ENCODE data around the gene LGR4. TPM values are rescaled to one million over a fixed set of nuclear protein-coding genes. Genes with fewer than 3 reads are reported as not detected.
A peak's percentile ranks its signal among the peaks of the same experiment; 100 is the strongest.

Gene LGR4
- total RNA-seq, 4 donors from 2014 or later = 5.5 to 37.6 (median 11.8) TPM

DNA sequence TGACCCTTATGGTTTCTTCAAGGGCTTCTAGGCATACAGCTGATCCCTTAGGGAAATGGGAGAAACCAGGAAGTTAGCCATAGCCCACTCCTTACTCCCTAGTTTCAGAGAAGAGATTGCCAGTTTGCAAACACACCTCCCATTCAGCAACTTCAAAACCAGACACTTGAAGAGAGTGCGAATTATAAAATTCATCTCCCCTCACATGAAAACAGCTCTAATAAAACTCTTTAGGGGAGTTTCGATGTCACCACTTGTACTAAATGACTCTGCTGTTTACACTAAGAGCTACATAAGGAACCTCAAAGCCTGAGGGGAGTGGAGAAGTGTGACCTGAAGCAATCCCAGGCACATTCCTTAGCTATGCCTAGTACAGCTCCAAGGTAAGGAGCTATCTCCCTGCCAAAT, 8.3 kb downstream of the LGR4 start:
- ATAC-seq = no peak
- intact Hi-C loops (cut with DNase I; ENCODE audit: low total_unique reads) = no loop called here
- H3K36me3 ChIP-seq = no peaks in the 10 kb centered on the region
- in situ Hi-C loops (cut with MboI; ENCODE audit: low sequenced_read_pairs in 4 of 4) = no loop called here
- peak overlapping the region in 1 of 4 donors; percentile 24 for H3K27ac ChIP-seq
- H3K27me3 ChIP-seq = no peaks in the 10 kb centered on the region
- no peaks in the 10 kb centered on the region for H3K9me3 ChIP-seq
- H3K4me3 ChIP-seq = no peak overlapping the region
- peaks cover 21 to 31% of the 10 kb centered on the region in 2 donors for H3K4me1 ChIP-seq
- no peak for DNase-seq
- no peak for TF ChIP-seq POLR2A (IDR thresholded peaks at IDR 0.05)
- TF ChIP-seq, protein P1, sequence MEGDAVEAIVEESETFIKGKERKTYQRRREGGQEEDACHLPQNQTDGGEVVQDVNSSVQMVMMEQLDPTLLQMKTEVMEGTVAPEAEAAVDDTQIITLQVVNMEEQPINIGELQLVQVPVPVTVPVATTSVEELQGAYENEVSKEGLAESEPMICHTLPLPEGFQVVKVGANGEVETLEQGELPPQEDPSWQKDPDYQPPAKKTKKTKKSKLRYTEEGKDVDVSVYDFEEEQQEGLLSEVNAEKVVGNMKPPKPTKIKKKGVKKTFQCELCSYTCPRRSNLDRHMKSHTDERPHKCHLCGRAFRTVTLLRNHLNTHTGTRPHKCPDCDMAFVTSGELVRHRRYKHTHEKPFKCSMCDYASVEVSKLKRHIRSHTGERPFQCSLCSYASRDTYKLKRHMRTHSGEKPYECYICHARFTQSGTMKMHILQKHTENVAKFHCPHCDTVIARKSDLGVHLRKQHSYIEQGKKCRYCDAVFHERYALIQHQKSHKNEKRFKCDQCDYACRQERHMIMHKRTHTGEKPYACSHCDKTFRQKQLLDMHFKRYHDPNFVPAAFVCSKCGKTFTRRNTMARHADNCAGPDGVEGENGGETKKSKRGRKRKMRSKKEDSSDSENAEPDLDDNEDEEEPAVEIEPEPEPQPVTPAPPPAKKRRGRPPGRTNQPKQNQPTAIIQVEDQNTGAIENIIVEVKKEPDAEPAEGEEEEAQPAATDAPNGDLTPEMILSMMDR (IDR thresholded peaks at IDR 0.05 in 4 of 5, conservative IDR thresholded peaks at IDR 0.05 in 1 of 5) = no peak

DNA sequence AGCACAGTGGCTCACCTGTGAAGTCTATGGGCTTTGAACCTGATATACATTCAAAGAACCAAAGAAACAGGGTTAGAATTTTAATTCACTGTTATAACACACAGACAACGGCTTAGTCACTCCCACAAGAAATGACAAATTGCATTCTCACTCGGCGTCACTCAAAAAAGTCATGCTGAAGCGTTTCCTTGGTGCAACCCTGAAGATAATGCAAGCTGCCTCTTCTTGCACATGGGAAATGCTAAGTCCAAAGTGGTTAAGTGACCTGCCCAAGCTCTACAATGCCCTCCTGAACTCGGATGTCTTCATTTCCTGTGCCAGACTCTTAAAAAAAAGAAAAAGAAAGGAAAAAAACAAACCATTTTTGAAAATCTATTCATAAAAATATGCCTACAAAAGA, 10.0 kb downstream of the LGR4 start:
- no peaks in the 10 kb centered on the region for H3K27me3 ChIP-seq
- in situ Hi-C loops (cut with MboI; ENCODE audit: low sequenced_read_pairs in 4 of 4) = no loop called here
- peaks cover 17 to 22% of the 10 kb centered on the region in 2 donors for H3K4me1 ChIP-seq

DNA sequence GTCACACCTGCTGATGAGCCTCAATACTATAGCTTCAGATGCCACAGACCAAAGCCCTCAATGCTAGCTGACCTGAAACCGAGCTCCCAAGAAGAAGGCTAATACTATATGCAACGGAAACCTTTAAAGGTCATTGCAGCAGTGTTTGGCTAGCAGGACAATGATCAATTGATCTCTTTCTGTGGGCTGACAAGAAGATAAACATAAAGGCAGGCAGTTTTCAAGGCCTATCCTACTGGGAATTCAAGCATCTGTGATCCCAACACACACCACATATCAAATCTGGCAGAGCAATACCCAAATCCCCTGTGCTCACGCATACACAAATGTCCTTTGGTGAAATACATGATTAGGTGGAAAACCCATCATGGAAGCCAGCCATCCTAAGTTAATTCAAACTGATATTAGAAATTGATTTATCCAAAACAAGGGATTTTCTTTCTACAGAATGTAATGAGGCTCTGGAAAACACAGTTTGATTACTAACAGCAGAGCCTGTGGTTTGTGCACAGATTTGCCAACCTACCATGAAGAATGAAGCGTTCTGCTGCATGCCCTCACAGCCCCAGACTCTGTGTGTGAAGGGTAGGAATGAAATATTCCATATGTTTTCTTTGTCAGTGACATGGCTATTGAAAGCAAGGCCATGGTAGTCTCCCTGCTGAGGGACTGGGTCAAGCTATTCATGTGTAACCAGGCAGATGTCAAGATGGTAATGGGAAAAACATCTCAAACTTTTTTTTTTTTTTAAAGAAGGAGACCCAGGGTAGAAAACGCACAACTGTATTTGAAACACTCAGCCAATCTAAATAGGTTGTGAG, 12.2 kb downstream of the LGR4 start:
- TF ChIP-seq, protein P1 (IDR thresholded peaks at IDR 0.05 in 4 of 5, conservative IDR thresholded peaks at IDR 0.05 in 1 of 5) = no peak
- no peak for TF ChIP-seq POLR2A (IDR thresholded peaks at IDR 0.05)
- H3K36me3 ChIP-seq = no peaks in the 10 kb centered on the region
- H3K4me1 ChIP-seq = peaks cover 10 to 13% of the 10 kb centered on the region in 2 donors
- ATAC-seq (no peak), DNase-seq (no peak)
- H3K4me3 ChIP-seq = no peak overlapping the region
- H3K9me3 ChIP-seq = no peaks in the 10 kb centered on the region
- intact Hi-C loops (cut with DNase I; ENCODE audit: low total_unique reads) = no loop called here
- no peak overlapping the region for H3K27ac ChIP-seq
- no peaks in the 10 kb centered on the region for H3K27me3 ChIP-seq
- in situ Hi-C loops (cut with MboI; ENCODE audit: low sequenced_read_pairs in 4 of 4) = no loop called here

More for the DNA sequence above, 10.0 kb downstream of the LGR4 start:
- TF ChIP-seq, protein P1 (IDR thresholded peaks at IDR 0.05 in 4 of 5, conservative IDR thresholded peaks at IDR 0.05 in 1 of 5) = no peak
- no peak for TF ChIP-seq POLR2A (IDR thresholded peaks at IDR 0.05)
- Histone ChIP-seq H3K4me3 (no peak overlapping the region), H3K27ac (no peak overlapping the region), H3K36me3 (no peaks in the 10 kb centered on the region), H3K9me3 (no peaks in the 10 kb centered on the region)
- ATAC-seq = no peak
- DNase-seq = no peak
- intact Hi-C loops (cut with DNase I; ENCODE audit: low total_unique reads) = no loop called here

DNA sequence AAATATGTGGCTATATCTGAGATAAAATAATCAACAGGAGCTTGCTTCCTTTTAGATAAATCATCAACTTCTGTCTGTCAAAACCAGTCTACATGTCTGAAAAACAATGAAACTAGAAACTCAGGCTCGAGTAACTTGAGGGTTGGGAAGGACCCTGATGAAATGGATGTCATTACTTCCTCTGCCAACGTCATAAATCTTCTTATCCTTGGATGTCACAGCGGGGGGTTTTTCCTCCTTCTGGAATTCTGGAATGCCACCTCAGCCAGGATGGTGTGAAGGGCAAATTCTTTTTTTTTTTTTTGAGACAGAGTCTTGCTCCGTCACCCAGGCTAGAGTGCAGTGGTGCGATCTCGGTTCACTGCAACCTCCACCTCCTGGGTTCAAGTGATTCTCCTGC, 13.4 kb downstream of the LGR4 start:
- intact Hi-C loops (cut with DNase I; ENCODE audit: low total_unique reads) = no loop called here
- H3K4me1 ChIP-seq = peaks cover 1 to 5% of the 10 kb centered on the region in 2 donors
- TF ChIP-seq, protein P1 (IDR thresholded peaks at IDR 0.05 in 4 of 5, conservative IDR thresholded peaks at IDR 0.05 in 1 of 5) = no peak

More for the DNA sequence above, 13.4 kb downstream of the LGR4 start:
- no peak overlapping the region for H3K4me3 ChIP-seq
- in situ Hi-C loops (cut with MboI; ENCODE audit: low sequenced_read_pairs in 4 of 4) = no loop called here
- no peaks in the 10 kb centered on the region for H3K36me3 ChIP-seq
- no peaks in the 10 kb centered on the region for H3K9me3 ChIP-seq
- H3K27me3 ChIP-seq = no peaks in the 10 kb centered on the region
- no peak for ATAC-seq
- H3K27ac ChIP-seq = no peak overlapping the region
- DNase-seq = no peak
